Stomach (tissue), 9 donors: Measurements from ENCODE around the gene VWC2L. TPM values are rescaled to one million over a fixed set of nuclear protein-coding genes. Genes with fewer than 3 reads are reported as not detected.

Experiments used
- DNase-seq, 2 donors: peaks; one replicate each; pipeline versions ENCODE4 v3.0.0 to v3.0.0-alpha.2; 2013 to 2019
- H3K27ac ChIP-seq, 5 donors: fragments of 200-600 bp in 4 of 5; sonication (generic) in 4 of 5; one replicate each; pipeline ENCODE4 v1.5.1; 2013 to 2019; ENCODE audit warnings: mild to moderate bottlenecking in 1 of 5, moderate library complexity in 1 of 5
- H3K27me3 ChIP-seq, 3 donors: fragments of 200-600 bp; sonication (generic); one replicate each; pipeline ENCODE4 v1.5.1; 2017 to 2019; ENCODE audit warnings: mixed run types in 1 of 3
- H3K36me3 ChIP-seq, 4 donors: fragments of 200-600 bp; sonication (generic); 1 replicate in 3 of 4; 2 replicates in 1 of 4; pipeline ENCODE4 v1.5.1; 2016 to 2019
- H3K4me1 ChIP-seq, 4 donors: fragments of 200-600 bp; sonication (generic); one replicate each; pipeline ENCODE4 v1.5.1; 2016 to 2019
- H3K4me3 ChIP-seq, 4 donors: fragments of 200-600 bp; sonication (generic) in 3 of 4; one replicate each; pipeline ENCODE4 v1.5.1; 2016 to 2019; ENCODE audit warnings: mild to moderate bottlenecking in 1 of 4
- H3K9me3 ChIP-seq, 4 donors: fragments of 200-600 bp; sonication (generic); one replicate each; pipeline ENCODE4 v1.5.1; 2016 to 2019
- CTCF ChIP-seq, 7 experiments: fragments of 450-650 bp in 4 of 7; fragments of 200-600 bp in 3 of 7; sonication (generic) in 3 of 7; IDR thresholded peaks; one replicate each; pipeline ENCODE4 v1.5.1; 2016 to 2019; ENCODE audit warnings: antibody characterized with exemption in 7 of 7, control low read depth in 2 of 7, mild to moderate bottlenecking in 1 of 7
- EP300 ChIP-seq: sonication (generic); formaldehyde crosslinking; IDR thresholded peaks from one replicate; pipeline ENCODE4 v1.6.1; 2017; ENCODE audit warnings: antibody characterized with exemption
- POLR2A ChIP-seq, 4 donors: fragments of 450-650 bp; IDR thresholded peaks; one replicate each; pipeline ENCODE4 v1.6.1; 2016; ENCODE audit warnings: antibody characterized with exemption in 4 of 4, control low read depth in 2 of 4, mild to moderate bottlenecking in 1 of 4, moderate library complexity in 1 of 4
- POLR2AphosphoS5 ChIP-seq, 3 donors: sonication (generic); formaldehyde crosslinking; IDR thresholded peaks; one replicate each; pipeline ENCODE4 v1.6.1; 2016; ENCODE audit warnings: antibody characterized with exemption in 3 of 3
- WGBS, 5 donors: extraction: QIAGEN DNeasy Blood & Tissue Kit in 3 of 5; methylation state at CpG; one replicate each; pipeline versions ENCODE4 v1.1.5 to v1.1.7; 2013 to 2018; 5-methylcytosine and 5-hydroxymethylcytosine counted together
- intact Hi-C: fragments of 100-400 bp; cut with DNase I; formaldehyde crosslinking; loops from one replicate; pipeline ENCODE4 v1.15.1; 2023; ENCODE audit warnings: low total_unique reads
- polyA plus RNA-seq, 3 donors: library from polyadenylated mRNA; stranded (reverse); fragments of 200-250 nt; gene quantifications; one replicate each; pipeline ENCODE4 v1.2.3, GENCODE V29; 2013
- total RNA-seq, 5 donors: library from RNA; depleted of rRNA; stranded (reverse); fragments of >200 nt; gene quantifications; one replicate each; pipeline versions ENCODE4 v1.1.0 to v1.2.3, GENCODE V29; 2014 to 2016
- donor health status: healthy with polysubstance abuse.
- donor health status: Bipolar disorder and iron deficiency.
- donor health status: healthy.

The VWC2L gene
- total and polyA plus RNA-seq, 8 donors, result 0.55 TPM; not detected in 7

GRCh38 chr2:214604861-214605260, 194.0 kb downstream of the VWC2L start:
- no peaks in the 10 kb centered on the region for H3K9me3 ChIP-seq
- intact Hi-C loops, result no loop called here
- no peak for DNase-seq
- 58 to 66% (median 62%) methylated on average over 5 of the region's 5 CpGs for WGBS, 5 donors
- no peaks in the 10 kb centered on the region for H3K4me1 ChIP-seq
- H3K27ac ChIP-seq, result no peak overlapping the region
- H3K27me3 ChIP-seq, result no peaks in the 10 kb centered on the region
- no peaks in the 10 kb centered on the region for H3K36me3 ChIP-seq
- no peak overlapping the region for H3K4me3 ChIP-seq
- TF ChIP-seq EP300, result no peak
- TF ChIP-seq CTCF (IDR thresholded peaks at IDR 0.05), result no peak
- TF ChIP-seq POLR2AphosphoS5 (IDR thresholded peaks at IDR 0.05), result no peak
- no peak for TF ChIP-seq POLR2A (IDR thresholded peaks at IDR 0.05)

DNA sequence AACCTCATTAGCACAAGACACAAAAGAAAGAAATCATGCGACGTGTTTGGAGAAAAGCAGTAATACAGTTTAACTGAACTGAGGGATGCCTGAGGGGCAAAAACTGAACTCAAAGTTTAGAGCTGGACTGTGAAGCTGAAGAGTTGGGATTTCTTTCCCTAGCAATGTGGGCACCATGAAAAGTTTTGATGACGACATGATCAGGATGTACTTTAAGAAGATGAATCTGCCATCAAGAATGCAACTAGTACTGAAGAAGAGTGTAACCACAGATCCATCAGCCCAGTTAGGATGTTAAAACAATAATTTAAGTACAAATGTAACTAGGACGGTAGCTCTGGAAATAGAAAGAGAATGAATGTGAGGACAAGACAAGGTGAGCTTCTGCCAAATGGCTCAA, 196.2 kb downstream of the VWC2L start:
- no peak for DNase-seq
- no peaks in the 10 kb centered on the region for H3K36me3 ChIP-seq
- no peaks in the 10 kb centered on the region for H3K4me1 ChIP-seq
- TF ChIP-seq POLR2A (IDR thresholded peaks at IDR 0.05) (no peak), CTCF (IDR thresholded peaks at IDR 0.05) (no peak), EP300 (no peak), POLR2AphosphoS5 (IDR thresholded peaks at IDR 0.05) (no peak)
- 84 to 90% (median 87%) methylated on average over 4 of the region's 4 CpGs for WGBS, 5 donors
- H3K27ac ChIP-seq, result no peak overlapping the region
- H3K9me3 ChIP-seq, result no peaks in the 10 kb centered on the region
- H3K27me3 ChIP-seq, result no peaks in the 10 kb centered on the region
- no peak overlapping the region for H3K4me3 ChIP-seq
- intact Hi-C loops, result no loop called here

DNA sequence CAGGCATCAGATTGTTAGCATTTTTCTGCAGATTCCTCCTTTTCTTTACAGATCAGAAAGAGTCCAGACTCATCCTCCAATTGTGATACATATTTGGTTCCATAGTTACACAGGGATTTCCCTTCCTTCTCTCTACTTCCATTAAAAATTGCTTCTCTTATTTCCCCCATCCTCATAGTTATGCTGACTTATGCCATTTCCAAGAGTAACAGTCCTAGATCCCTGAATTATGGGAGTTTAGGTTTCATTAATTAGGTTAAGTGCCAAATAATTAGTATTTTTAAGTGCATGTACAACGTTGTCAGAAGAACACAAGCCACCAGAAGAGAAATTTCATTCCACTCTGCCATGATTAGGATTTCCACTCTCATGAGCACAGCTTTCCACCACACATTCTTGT, 200.2 kb downstream of the VWC2L start:
- Histone ChIP-seq H3K4me1 (no peaks in the 10 kb centered on the region), H3K27ac (no peak overlapping the region), H3K4me3 (no peak overlapping the region), H3K36me3 (no peaks in the 10 kb centered on the region), H3K9me3 (peaks cover 0 to 7% (median 6%) of the 10 kb centered on the region in 4 donors), H3K27me3 (no peaks in the 10 kb centered on the region)
- 50 to 75% (median 62%) methylated on average over 1 of the region's 1 CpG for WGBS, 5 donors
- TF ChIP-seq EP300, result no peak
- no peak for TF ChIP-seq POLR2AphosphoS5 (IDR thresholded peaks at IDR 0.05)
- TF ChIP-seq CTCF (IDR thresholded peaks at IDR 0.05), result no peak
- no peak for TF ChIP-seq POLR2A (IDR thresholded peaks at IDR 0.05)
- intact Hi-C loops, result no loop called here
- DNase-seq, result no peak

DNA sequence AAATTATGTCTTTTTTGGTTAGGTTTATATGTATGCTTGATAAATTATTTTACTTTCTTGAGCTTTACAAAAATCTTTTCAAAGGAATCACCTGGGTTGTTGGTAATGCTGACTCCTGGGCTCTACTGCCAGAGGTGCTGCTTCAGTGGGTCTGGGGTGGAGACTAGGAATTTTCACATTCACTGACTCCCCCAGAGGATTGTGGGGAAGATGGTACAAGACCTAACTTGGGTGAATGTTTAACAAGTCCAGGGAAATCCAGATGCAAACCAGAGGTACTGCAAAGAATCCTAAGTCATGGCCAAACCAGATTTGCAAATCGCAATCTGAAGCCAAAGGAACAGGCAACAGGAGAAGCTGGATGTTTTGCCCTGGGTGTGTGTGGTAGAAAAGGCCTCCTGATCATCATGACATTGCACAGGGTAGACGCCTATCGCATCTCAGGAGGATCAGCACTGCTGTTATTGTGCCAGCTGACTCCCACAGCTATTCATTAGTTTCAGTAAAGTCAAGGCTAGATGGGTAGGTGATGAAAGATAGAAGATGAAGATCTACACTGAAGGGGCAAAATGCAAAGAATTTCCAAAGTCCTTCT, 213.4 kb downstream of the VWC2L start:
- TF ChIP-seq CTCF (IDR thresholded peaks at IDR 0.05), result no peak
- TF ChIP-seq POLR2A (IDR thresholded peaks at IDR 0.05), result no peak
- TF ChIP-seq POLR2AphosphoS5 (IDR thresholded peaks at IDR 0.05), result no peak
- no peak for TF ChIP-seq EP300
- DNase-seq, result no peak
- H3K27me3 ChIP-seq, result no peaks in the 10 kb centered on the region
- WGBS, 5 donors, result 76 to 88% (median 83%) methylated on average over 3 of the region's 3 CpGs
- no peak overlapping the region for H3K27ac ChIP-seq
- intact Hi-C loops, result no loop called here
- no peaks in the 10 kb centered on the region for H3K36me3 ChIP-seq
- H3K4me3 ChIP-seq, result no peak overlapping the region
- no peaks in the 10 kb centered on the region for H3K4me1 ChIP-seq
- H3K9me3 ChIP-seq, result no peaks in the 10 kb centered on the region
